Central memory CD8-positive, alpha-beta T cell (primary cell): ENCODE results near the gene TCERG1L.
"Not testable (repeated sequence)": the region's sequence is repeated elsewhere in the genome, so short reads cannot be mapped to it uniquely, and the experiment has no call there.

ENCODE experiments used
- ATAC-seq: fragments of 150-1000 bp; cut with Tn5 transposase; replicated peaks from 2 replicates; pipeline ENCODE4 v1.10.0; 2022; ENCODE audit warnings: mild to moderate bottlenecking, moderate FRiP score, moderate number of reproducible peaks; ENCODE audit not compliant: poor library complexity, severe bottlenecking; ENCODE audit errors: extremely low read depth
- DNase-seq, 2 donors: peaks; one replicate each; pipeline ENCODE4 v3.0.0; 2021; ENCODE audit warnings: low spot score in 2 of 2
- H3K27ac Mint-ChIP-seq: one replicate; pipeline ENCODE4 v1.8.0; 2022; ENCODE audit warnings: low read depth, mild to moderate bottlenecking, moderate library complexity, mixed read lengths
- H3K27me3 Mint-ChIP-seq: one replicate; pipeline ENCODE4 v1.8.0; 2022; ENCODE audit warnings: mixed read lengths
- H3K36me3 Mint-ChIP-seq: one replicate; pipeline ENCODE4 v1.8.0; 2022; ENCODE audit warnings: mild to moderate bottlenecking, moderate library complexity, mixed read lengths; ENCODE audit not compliant: insufficient read depth
- H3K4me1 Mint-ChIP-seq: one replicate; pipeline ENCODE4 v1.8.0; 2022; ENCODE audit warnings: mixed read lengths
- H3K4me3 Mint-ChIP-seq: one replicate; pipeline ENCODE4 v1.8.0; 2022; ENCODE audit warnings: mild to moderate bottlenecking, moderate library complexity, mixed read lengths
- H3K9me3 Mint-ChIP-seq: one replicate; pipeline ENCODE4 v1.8.0; 2022; ENCODE audit warnings: mixed read lengths

Gene TCERG1L

DNA sequence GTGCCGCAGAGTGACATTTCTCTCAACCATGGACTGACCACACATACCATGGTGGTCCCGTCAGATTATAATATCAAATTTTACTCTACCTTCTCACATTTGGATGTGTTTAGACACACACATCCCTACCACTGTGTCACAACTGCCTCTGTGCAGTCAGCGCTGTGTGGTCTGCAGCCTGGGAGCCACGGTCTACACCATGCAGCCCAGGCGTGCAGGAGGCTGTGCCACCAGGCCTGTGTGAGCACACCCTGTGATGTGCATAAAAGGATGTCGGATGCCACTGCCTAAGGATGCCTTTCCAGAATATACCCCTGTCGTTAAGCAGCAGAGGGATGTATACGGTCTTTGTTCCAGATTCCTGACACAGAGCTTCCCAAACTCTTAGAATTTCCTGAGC, 150.4 kb downstream of the TCERG1L start:
- no peak for ATAC-seq
- H3K9me3 Mint-ChIP-seq = no peaks in the 10 kb centered on the region
- H3K4me1 Mint-ChIP-seq = no peaks in the 10 kb centered on the region
- no peak overlapping the region for H3K27ac Mint-ChIP-seq
- H3K4me3 Mint-ChIP-seq = no peak overlapping the region
- peaks cover 2% of the 10 kb centered on the region for H3K36me3 Mint-ChIP-seq
- no peak for DNase-seq
- no peaks in the 10 kb centered on the region for H3K27me3 Mint-ChIP-seq

DNA sequence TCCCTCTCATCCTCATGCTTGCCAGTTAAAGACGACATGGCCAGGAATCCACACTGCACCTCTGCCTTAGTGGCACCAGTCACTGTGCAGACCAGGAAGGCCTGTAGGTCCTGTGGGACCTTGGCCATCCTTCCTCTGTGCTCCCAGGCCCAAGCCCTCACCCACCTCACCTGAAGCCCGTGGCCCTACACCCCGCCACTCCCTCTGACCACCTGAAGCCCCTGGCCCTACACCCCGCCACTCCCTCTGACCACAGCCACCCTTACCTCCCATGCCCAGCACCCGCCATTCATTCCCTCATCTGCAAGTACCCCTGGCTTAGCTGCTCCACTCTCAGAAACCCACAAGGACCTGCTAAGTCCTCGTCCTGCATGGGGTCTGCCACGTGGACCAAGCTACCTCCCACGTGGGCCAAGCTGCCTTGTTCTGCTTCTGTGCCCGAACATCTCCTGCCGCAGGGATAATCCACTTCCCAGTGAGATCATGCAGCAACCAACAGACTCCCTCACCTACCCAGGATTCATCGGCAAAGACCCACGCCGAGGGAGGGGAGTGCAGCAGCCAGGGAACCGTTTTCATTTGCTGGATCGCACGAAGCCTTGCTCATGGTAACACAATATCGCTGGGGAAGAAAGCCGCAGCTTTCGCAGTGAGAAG, 151.2 kb downstream of the TCERG1L start:
- Mint-ChIP-seq H3K9me3 (no peaks in the 10 kb centered on the region), H3K4me1 (no peaks in the 10 kb centered on the region), H3K36me3 (peaks cover 2% of the 10 kb centered on the region), H3K27ac (no peak overlapping the region), H3K27me3 (no peaks in the 10 kb centered on the region), H3K4me3 (no peak overlapping the region)
- ATAC-seq = no peak
- DNase-seq = no peak

DNA sequence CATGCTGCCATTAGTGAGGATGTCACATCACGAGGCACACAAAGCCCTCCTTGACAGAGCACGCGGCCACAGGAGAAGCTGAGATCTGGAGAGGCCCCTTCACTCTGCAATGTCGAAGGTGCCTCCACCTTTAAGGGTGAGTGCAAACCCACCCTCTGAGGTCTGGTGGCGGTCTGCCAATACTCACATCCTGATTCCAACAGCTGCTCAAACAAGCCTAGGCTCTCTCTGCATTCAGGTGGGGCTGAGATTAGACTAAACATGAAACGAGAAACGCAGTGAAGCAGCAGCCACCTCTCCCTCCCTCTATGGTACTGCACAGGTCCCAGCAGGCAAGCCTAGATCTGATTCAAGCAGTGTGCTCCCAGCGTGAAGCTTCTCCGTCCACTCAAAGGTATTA, 151.8 kb downstream of the TCERG1L start:
- no peak overlapping the region for H3K4me3 Mint-ChIP-seq
- DNase-seq (no peak), ATAC-seq (no peak)
- peaks cover 2% of the 10 kb centered on the region for H3K36me3 Mint-ChIP-seq
- H3K27me3 Mint-ChIP-seq = no peaks in the 10 kb centered on the region
- H3K4me1 Mint-ChIP-seq = no peaks in the 10 kb centered on the region
- H3K9me3 Mint-ChIP-seq = no peaks in the 10 kb centered on the region
- no peak overlapping the region for H3K27ac Mint-ChIP-seq

DNA sequence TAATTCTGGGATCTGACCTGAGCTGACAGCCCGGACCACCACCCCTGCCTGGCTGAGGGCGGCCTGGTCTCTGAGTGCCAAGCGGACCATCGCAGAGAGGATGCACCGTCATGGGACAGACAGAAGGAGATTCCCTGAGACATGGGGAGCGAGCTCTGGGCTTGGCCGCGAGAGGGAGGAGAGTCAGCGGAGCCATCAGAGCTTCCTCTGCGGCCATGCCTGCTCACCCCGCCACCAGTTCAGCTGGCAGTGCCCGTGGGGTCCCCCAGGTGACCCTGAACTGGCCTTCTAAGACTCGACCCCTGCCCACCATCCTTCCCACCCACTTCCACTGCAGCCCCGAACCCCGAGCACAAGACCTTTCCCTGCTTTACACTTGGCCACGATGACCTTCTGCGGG, 152.8 kb downstream of the TCERG1L start:
- ATAC-seq (no peak), DNase-seq (no peak)
- Mint-ChIP-seq H3K9me3 (no peaks in the 10 kb centered on the region), H3K27me3 (no peaks in the 10 kb centered on the region), H3K36me3 (peaks cover 2% of the 10 kb centered on the region), H3K4me1 (no peaks in the 10 kb centered on the region), H3K27ac (no peak overlapping the region), H3K4me3 (no peak overlapping the region)

DNA sequence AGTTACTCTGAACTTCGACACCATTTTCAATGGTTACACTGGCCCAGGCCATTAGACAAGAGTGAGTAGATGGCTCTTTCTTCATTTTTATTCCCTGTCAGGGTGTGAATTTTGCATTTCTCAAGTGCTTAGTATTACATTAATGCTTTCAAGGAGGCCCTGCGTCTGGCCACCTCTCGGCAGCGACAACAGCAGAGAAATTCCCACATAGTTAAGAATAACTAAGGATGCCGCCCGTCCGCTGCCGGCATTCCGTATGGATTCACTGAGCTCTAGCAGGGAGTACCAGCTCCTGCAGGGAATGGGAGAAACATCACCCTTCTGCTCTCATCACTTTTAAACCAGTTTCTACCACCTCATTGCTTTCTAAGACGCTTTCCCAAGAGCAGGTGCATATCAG, 153.6 kb downstream of the TCERG1L start:
- peaks cover 1% of the 10 kb centered on the region for H3K9me3 Mint-ChIP-seq
- no peak overlapping the region for H3K27ac Mint-ChIP-seq
- no peak for ATAC-seq

DNA sequence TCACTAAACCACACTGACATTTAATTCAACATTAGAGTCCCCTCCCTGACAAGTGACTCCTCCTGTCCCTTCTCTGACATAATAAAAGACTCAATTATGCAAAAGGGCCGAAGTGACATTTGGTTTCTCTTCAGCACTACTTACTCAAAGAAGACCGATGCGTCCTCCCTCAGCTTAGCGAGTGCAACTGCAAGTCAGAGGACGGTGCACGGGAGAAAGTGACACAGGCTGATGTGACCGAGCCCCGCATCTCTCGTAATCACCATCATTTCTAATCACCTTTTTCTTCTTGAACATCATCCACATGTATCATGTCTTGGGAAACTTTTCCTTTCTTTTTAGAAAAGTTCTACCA, 155.7 kb downstream of the TCERG1L start:
- Mint-ChIP-seq H3K36me3 (peaks cover 2% of the 10 kb centered on the region), H3K9me3 (peaks cover 15% of the 10 kb centered on the region), H3K4me3 (no peak overlapping the region), H3K27ac (no peak overlapping the region), H3K27me3 (no peaks in the 10 kb centered on the region), H3K4me1 (no peaks in the 10 kb centered on the region)
- ATAC-seq (no peak), DNase-seq (no peak)

More for the DNA sequence above, 153.6 kb downstream of the TCERG1L start:
- DNase-seq = no peak
- H3K4me3 Mint-ChIP-seq = no peak overlapping the region
- H3K4me1 Mint-ChIP-seq = no peaks in the 10 kb centered on the region
- H3K36me3 Mint-ChIP-seq = peaks cover 2% of the 10 kb centered on the region
- H3K27me3 Mint-ChIP-seq = no peaks in the 10 kb centered on the region

DNA sequence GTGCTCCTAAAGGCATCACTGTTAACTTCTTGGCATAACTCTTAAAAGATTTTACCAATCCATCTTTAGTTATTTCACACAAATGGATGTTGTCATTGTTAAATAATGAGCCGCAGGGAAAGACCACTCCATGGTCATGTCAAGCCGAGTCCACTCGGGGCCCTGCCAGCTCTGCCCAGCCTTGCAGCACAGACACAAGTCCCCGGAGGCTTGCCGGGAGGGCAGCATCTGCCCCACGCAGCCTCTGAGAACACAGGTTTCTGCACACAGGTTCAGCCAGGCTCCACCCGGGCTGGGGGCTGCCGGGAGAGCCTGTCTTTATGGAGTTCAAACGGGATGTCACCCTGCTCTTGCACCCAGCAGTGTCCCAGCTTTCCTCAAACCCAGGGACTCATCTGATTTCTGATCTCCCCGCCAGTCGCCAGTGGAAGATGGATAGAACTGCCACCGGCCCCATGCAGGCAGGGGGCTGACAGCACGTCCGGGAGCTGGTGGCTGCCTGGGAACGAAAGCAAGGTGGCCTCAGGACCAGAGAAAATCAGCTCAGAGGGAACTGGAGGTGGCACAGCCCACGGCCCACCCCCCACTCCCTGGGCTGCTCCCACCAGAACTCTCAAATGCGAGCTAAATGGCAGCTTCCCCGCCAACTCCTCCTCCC, 156.2 kb downstream of the TCERG1L start:
- Mint-ChIP-seq H3K4me1 (no peaks in the 10 kb centered on the region), H3K27ac (no peak overlapping the region), H3K9me3 (peaks cover 18% of the 10 kb centered on the region), H3K4me3 (no peak overlapping the region), H3K36me3 (peaks cover 2% of the 10 kb centered on the region), H3K27me3 (no peaks in the 10 kb centered on the region)
- no peak for ATAC-seq
- DNase-seq = no peak

DNA sequence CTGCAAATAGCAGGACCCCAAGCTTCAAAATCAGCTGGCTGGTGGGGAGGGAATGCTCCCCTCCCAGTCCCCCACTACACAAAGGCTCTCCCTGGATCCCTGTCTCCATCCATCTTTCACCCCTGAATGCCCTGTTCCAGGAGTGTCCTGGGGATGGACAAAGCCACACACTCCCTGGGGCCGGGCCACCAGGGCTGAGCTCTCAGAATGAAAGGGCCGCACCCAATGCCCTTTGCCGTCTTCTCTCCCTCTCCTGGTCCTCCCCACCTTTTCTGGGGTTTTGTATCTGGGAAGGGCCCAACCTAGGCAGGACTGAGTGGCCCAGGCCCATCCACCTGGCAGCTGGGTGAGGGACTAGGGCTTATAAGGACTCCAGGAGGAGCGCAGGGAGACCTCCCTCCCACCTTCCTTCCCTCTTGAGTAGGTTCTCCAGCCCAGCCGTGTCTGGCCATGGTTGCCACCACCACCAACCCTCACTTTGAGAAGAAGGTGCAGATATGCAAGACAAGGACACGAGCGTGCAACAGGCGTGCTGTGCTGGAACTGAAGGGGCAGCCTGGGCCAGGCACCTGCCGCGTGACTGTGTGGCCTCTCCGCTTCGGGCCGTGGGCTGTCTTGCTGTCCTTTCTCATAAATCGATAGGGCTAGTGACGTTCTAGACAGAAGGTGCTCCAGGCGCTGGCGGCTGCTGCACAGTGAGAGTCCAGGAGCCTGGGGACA, 157.1 kb downstream of the TCERG1L start:
- Mint-ChIP-seq H3K4me3 (no peak overlapping the region), H3K36me3 (peaks cover under 1% of the 10 kb centered on the region), H3K9me3 (peaks cover 18% of the 10 kb centered on the region), H3K4me1 (no peaks in the 10 kb centered on the region), H3K27me3 (no peaks in the 10 kb centered on the region), H3K27ac (no peak overlapping the region)
- ATAC-seq (no peak), DNase-seq (no peak)

DNA sequence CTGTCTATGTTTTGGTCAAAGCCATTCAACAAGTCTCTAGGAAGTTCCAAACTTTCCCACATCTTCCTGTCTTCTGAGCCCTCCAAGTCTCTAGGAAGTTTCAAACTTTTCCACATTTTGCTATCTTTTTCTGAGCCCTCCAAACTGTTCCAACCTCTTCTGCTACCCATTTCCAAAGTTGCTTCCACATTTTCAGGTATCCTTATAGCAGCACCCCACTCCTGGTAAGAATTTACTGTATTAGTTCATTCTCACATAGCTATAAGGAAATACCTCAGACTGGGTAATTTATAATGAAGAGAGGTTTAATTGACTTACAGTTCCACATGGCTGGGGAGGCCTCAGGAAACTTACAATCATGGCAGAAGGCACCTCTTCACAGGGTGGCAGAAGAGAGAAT, 159.1 kb downstream of the TCERG1L start:
- not testable (repeated sequence) for H3K27me3 Mint-ChIP-seq, ATAC-seq

DNA sequence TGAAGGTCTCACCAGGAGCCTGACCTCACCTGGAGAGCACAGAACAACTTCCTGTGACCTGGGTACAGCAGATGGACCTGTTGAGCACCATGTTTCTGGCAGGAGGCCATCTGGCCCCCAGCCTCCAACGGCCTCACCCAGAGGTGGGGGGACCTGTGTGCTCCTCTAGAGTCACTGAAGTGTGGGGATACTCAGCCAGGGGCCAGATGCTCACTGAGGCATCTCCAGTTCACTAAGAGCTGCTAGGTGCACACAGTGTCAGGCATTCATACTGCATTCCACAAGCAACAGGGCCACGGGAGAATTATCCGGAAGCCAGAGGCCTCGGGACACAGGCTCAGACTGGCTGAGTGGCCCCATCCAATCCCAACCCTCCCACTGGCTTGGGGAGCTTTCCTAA, 161.4 kb downstream of the TCERG1L start:
- DNase-seq (no peak), ATAC-seq (no peak)
- Mint-ChIP-seq H3K27me3 (no peaks in the 10 kb centered on the region), H3K4me1 (no peaks in the 10 kb centered on the region), H3K36me3 (no peaks in the 10 kb centered on the region), H3K9me3 (peaks cover 18% of the 10 kb centered on the region), H3K27ac (no peak overlapping the region), H3K4me3 (no peak overlapping the region)

More for the DNA sequence above, 159.1 kb downstream of the TCERG1L start:
- H3K36me3 Mint-ChIP-seq, DNase-seq, H3K27ac Mint-ChIP-seq, H3K4me1 Mint-ChIP-seq, H3K4me3 Mint-ChIP-seq: not testable (repeated sequence)
- peaks cover 18% of the 10 kb centered on the region for H3K9me3 Mint-ChIP-seq

DNA sequence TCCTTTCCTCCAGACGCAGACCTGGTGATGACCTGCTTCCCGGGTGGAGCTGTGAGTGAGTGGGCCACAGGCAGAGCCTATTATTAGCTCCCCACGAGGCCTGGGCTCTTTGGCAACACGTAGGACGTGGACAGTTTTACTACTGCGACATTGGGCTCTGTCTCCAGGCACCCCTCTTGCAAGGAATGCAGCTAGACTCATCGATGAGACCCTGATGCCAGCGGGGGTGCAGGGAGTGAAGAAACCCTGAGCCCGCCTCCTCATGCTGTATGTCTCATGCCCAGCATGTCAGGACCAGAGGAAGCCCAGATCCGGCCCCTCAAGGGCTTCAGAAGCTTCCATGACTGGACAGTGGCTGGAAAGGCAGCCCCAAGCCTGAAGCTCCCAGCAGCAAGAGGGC, 161.9 kb downstream of the TCERG1L start:
- Mint-ChIP-seq H3K9me3 (peaks cover 18% of the 10 kb centered on the region), H3K4me3 (no peak overlapping the region), H3K36me3 (no peaks in the 10 kb centered on the region), H3K4me1 (no peaks in the 10 kb centered on the region), H3K27ac (no peak overlapping the region), H3K27me3 (no peaks in the 10 kb centered on the region)
- no peak for DNase-seq
- no peak for ATAC-seq

DNA sequence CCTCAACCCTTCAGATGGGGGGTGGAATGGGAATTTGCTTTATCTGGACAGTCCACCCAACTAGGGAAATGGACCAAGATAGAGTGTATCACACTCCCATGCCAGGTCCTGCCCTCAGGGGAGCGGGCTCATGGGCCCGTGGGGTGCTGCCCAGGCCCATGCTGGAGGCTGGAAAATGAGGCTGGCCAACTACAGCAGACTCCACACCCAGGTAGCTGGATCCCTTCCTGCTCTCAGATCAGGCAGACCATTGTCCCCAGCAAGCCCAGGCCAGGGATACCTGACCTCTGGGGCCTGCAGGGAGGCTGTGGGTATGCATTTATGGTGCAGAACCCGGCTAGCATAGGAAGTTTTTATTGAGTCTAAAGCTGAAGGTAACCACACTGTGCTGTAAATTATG, 162.4 kb downstream of the TCERG1L start:
- no peaks in the 10 kb centered on the region for H3K27me3 Mint-ChIP-seq
- H3K27ac Mint-ChIP-seq = no peak overlapping the region
- H3K4me3 Mint-ChIP-seq = no peak overlapping the region
- DNase-seq (no peak), ATAC-seq (no peak)
- H3K36me3 Mint-ChIP-seq = no peaks in the 10 kb centered on the region
- H3K4me1 Mint-ChIP-seq = no peaks in the 10 kb centered on the region
- H3K9me3 Mint-ChIP-seq = peaks cover 18% of the 10 kb centered on the region

DNA sequence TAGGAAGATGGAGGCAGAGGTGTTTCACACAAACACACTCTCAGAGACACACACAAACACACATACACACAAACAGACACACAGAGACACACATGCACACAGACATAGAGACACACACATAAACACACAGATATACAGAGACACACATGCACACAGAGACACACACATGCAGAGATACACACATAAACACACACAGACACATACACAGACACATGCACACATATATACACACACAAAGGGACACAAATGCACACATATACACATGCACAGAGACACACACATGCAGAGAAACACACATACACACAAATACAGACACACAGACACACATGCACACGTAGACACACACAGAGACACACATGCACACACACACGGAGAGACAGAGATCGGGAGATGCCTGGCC, 163.3 kb downstream of the TCERG1L start:
- H3K9me3 Mint-ChIP-seq = peaks cover 18% of the 10 kb centered on the region
- H3K36me3 Mint-ChIP-seq = no peaks in the 10 kb centered on the region
- DNase-seq (no peak), ATAC-seq (no peak)
- no peaks in the 10 kb centered on the region for H3K27me3 Mint-ChIP-seq
- no peak overlapping the region for H3K27ac Mint-ChIP-seq
- no peaks in the 10 kb centered on the region for H3K4me1 Mint-ChIP-seq
- H3K4me3 Mint-ChIP-seq = no peak overlapping the region
